HG03432 (cell line): ENCODE data around the gene BMP5.

Experiments used
- ATAC-seq: cut with Tn5 transposase; IDR thresholded peaks from one replicate; pipeline ENCODE4 v1.9.1; 2021; ENCODE audit warnings: mild to moderate bottlenecking, moderate library complexity; ENCODE audit not compliant: unreplicated experiment

BMP5 gene

GRCh38 chr6:55729665-55730064 lies 145.7 kb downstream of the BMP5 start:
- no peak for ATAC-seq

GRCh38 chr6:55726144-55726543 lies 149.2 kb downstream of the BMP5 start:
- no peak for ATAC-seq

DNA sequence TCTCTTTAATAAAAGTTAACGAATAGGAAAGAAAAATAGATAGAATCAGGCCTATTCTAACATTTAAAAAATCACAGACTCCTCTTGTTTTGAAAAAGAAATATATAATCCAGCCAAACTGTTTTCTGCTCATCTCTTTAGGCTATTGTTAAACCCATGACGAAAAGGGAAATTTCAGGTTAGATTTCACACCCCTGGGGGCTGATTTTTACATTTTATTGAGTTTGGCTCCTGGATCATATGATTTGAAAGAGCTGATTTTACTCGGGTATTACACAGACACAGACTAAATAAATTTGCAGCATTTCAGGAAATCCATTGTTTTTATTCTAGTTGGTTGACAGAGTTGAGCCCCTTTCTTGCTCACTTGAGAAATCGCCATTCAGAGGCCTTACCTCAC lies 160.6 kb downstream of the BMP5 start:
- ATAC-seq = no peak

DNA sequence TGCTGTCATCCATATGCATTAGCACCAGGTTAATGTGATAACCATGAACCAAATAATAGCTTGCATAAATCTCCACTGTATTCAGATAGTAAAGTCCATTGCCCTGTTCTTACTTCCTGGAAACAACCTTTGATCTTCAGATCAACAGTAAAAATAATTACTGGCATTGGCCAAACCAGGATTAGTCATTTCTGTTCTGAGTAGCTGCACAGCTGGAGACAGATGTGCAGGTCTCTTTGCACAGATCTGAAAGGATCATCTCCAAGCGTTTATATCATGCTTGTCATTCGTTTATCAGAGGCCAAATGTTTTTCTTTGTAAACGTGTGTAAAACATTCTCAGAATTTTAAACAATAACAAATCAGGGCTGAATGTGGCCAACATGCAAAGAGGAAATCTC lies 162.0 kb downstream of the BMP5 start:
- peak; percentile 95 for ATAC-seq

DNA sequence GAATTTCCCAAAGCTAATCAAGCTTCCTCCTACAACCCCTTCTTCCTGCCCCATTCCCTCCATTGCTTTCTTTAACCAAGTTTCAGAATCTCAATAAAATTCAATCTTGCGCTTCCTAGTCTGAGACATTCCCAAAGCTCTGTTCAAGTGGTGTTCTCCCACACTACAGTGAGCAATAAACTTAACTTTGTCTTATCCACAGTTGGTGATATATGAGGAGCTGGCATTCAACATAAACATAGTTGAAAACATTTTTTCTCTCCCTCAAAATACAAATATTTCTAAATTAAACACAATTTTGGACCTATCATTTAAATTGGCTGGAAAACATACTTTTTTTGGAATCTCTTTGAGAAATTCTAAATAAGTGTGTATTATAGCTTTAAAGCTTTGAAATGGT lies 166.7 kb downstream of the BMP5 start:
- no peak for ATAC-seq

GRCh38 chr6:55705451-55706440 lies 169.6 kb downstream of the BMP5 start:
- ATAC-seq = peak; percentile 55

- no peak for ATAC-seq
These were observed 171.0 kb downstream of the BMP5 start for GRCh38 chr6:55704421-55704820.
